OCI-LY7 (cell line): ENCODE results near the gene PRKCA. TPM values are rescaled to one million over a fixed set of nuclear protein-coding genes. Genes with fewer than 3 reads are reported as not detected.

Experiments used
- BruUV-seq: library from RNA; stranded (reverse); fragments of 400-500 nt; replicated peaks from 2 replicates; lab custom pipeline; 2021; lab: Mats Ljungman, UMichigan
- CTCF ChIA-PET: fragments of 300-600 bp; sonication (Branson Sonifier 250); formaldehyde crosslinking; loops from one replicate; lab custom pipeline; 2022; ENCODE audit warnings: antibody characterized with exemption; ENCODE audit not compliant: unreplicated experiment; lab: Charles Lee
- POLR2A ChIA-PET: fragments of 300-600 bp; sonication (Branson Sonifier 250); formaldehyde crosslinking; loops from one replicate; lab custom pipeline; 2022; ENCODE audit warnings: antibody characterized with exemption; lab: Charles Lee
- DNase-seq: peaks from one replicate; pipeline ENCODE4 v3.0.0-alpha.2; 2015; ENCODE audit warnings: low spot score
- H2AFZ ChIP-seq: fragments of 200-600 bp; sonication (generic), shearing (Covaris generic); 2 replicates; pipeline ENCODE4 v1.6.1; 2014; ENCODE audit warnings: mild to moderate bottlenecking, antibody characterized with exemption, low read length, moderate library complexity
- H3K27ac ChIP-seq: fragments of 200-600 bp; sonication (generic); 2 replicates; pipeline ENCODE4 v1.5.1; 2014; ENCODE audit warnings: mixed run types, low read depth, mild to moderate bottlenecking, moderate library complexity, low read length, inconsistent platforms; ENCODE audit not compliant: poor library complexity, severe bottlenecking
- H3K36me3 ChIP-seq: fragments of 200-600 bp; sonication (generic); 2 replicates; pipeline ENCODE4 v1.6.1; 2014; ENCODE audit warnings: mild to moderate bottlenecking, antibody characterized with exemption, low read length, moderate library complexity, mixed read lengths; ENCODE audit not compliant: insufficient read depth
- H3K4me1 ChIP-seq: fragments of 200-600 bp; sonication (generic); 2 replicates; pipeline ENCODE4 v1.5.1; 2014; ENCODE audit warnings: mild to moderate bottlenecking, low read length; ENCODE audit not compliant: insufficient read depth, poor library complexity, severe bottlenecking
- H3K4me2 ChIP-seq: fragments of 200-600 bp; sonication (generic); 2 replicates; pipeline ENCODE4 v1.6.1; 2014; ENCODE audit warnings: mild to moderate bottlenecking, low read length
- H3K4me3 ChIP-seq: fragments of 200-600 bp; sonication (generic); 2 replicates; pipeline ENCODE4 v1.5.1; 2014; ENCODE audit warnings: mild to moderate bottlenecking, low read depth, low read length; ENCODE audit not compliant: poor library complexity, severe bottlenecking
- H3K79me2 ChIP-seq: fragments of 200-600 bp; sonication (generic); 2 replicates; pipeline ENCODE4 v1.6.1; 2016; ENCODE audit warnings: low read depth, mild to moderate bottlenecking, low read length, moderate library complexity, mixed read lengths; ENCODE audit not compliant: insufficient read depth
- H3K9me2 ChIP-seq: fragments of 200-600 bp; sonication (generic); 2 replicates; pipeline ENCODE4 v1.6.1; 2016; ENCODE audit warnings: mild to moderate bottlenecking, low read length, mixed read lengths; ENCODE audit not compliant: insufficient read depth
- H3K9me3 ChIP-seq: fragments of 200-600 bp; sonication (generic); 2 replicates; pipeline ENCODE4 v1.6.1; 2014; ENCODE audit warnings: mild to moderate bottlenecking, mixed run types, low read length, mixed read lengths
- H4K20me1 ChIP-seq: fragments of 200-600 bp; sonication (generic); 2 replicates; pipeline ENCODE4 v1.6.1; 2014; ENCODE audit warnings: mild to moderate bottlenecking, antibody characterized with exemption, low read length, moderate library complexity, mixed read lengths; ENCODE audit not compliant: insufficient read depth
- EZH2phosphoT487 ChIP-seq: fragments of 200-600 bp; sonication (generic); IDR thresholded peaks from 2 replicates; pipeline ENCODE4 v1.6.1; 2018; ENCODE audit warnings: low read depth, borderline replicate concordance, mild to moderate bottlenecking, mixed run types, antibody characterized with exemption, low read length, moderate library complexity, mixed read lengths
- intact Hi-C: fragments of 100-400 bp; cut with micrococcal nuclease; formaldehyde crosslinking; loops from one replicate; pipeline ENCODE4 v1.10.0; 2022; ENCODE audit not compliant: unreplicated experiment
- total RNA-seq, 2 experiments: library from RNA; depleted of rRNA in 1 of 2; stranded (reverse); fragments of >200 nt in 1 of 2; shearing (Covaris generic) in 1 of 2; gene quantifications; 2 replicates each; pipeline ENCODE4 v1.2.3, GENCODE V29; 2014 to 2022
- TF ChIP-seq, protein P1 (sequence below): fragments of 200-600 bp; sonication (generic); conservative IDR thresholded peaks from 2 replicates; pipeline ENCODE4 v1.5.1; 2014; ENCODE audit warnings: mild to moderate bottlenecking, antibody characterized with exemption, low read length, moderate library complexity, mixed read lengths

Gene PRKCA
- total RNA-seq, 2 experiments from 2014 or later = 6.6 to 32.1 TPM

DNA sequence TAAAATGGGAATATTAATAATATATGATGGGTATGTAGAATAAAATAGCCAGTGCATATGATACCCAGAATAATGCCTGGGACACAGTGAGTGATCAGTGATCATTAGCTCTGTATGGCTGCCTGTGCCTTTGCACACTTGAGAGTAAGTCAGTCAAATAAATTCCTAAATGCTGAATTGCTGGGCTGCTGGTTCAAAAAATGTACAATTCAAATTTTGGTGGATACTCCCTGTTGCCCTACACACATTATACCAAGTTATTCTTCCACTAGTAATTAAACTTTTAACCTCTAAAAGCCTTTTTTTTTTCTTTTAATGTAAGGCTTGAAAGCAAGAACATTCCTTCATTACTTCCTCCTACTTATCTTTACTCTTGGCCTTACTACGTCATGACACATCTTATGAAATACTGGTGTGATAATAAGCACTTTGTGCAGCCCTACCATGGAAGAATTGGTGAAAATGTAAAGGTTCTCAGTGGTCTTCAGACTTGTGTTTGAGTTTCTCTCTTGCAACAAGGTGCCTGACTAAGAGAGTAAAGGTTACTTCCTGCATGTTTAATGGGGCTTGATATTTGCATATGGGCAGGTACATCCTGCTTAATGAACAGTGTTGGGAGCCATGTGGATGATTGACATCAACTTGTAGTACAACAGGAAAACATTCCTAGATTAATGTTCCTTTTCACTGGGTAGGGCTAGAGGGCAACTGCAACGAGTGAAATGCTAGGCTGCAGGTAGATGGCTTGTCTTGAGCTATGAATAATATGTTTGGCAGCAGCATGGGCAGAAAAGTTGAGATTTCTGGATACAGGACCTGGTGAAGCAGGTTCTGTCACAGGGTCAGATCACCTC, 84.3 kb downstream of the PRKCA start:
- H3K27ac ChIP-seq = no peak overlapping the region
- H3K36me3 ChIP-seq = no peaks in the 10 kb centered on the region
- H3K9me3 ChIP-seq = no peaks in the 10 kb centered on the region
- no peak for DNase-seq
- intact Hi-C loops = no loop called here
- ChIA-PET CTCF (no interaction called here), POLR2A (no interaction called here)
- no peaks in the 10 kb centered on the region for H3K4me1 ChIP-seq
- no peak overlapping the region for H3K4me3 ChIP-seq
- no peaks in the 10 kb centered on the region for H4K20me1 ChIP-seq
- TF ChIP-seq, protein P1, sequence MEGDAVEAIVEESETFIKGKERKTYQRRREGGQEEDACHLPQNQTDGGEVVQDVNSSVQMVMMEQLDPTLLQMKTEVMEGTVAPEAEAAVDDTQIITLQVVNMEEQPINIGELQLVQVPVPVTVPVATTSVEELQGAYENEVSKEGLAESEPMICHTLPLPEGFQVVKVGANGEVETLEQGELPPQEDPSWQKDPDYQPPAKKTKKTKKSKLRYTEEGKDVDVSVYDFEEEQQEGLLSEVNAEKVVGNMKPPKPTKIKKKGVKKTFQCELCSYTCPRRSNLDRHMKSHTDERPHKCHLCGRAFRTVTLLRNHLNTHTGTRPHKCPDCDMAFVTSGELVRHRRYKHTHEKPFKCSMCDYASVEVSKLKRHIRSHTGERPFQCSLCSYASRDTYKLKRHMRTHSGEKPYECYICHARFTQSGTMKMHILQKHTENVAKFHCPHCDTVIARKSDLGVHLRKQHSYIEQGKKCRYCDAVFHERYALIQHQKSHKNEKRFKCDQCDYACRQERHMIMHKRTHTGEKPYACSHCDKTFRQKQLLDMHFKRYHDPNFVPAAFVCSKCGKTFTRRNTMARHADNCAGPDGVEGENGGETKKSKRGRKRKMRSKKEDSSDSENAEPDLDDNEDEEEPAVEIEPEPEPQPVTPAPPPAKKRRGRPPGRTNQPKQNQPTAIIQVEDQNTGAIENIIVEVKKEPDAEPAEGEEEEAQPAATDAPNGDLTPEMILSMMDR = no peak
- no peak for TF ChIP-seq EZH2phosphoT487
- no peaks in the 10 kb centered on the region for H3K79me2 ChIP-seq
- BruUV-seq = no TSS peak
- no peak overlapping the region for H2AFZ ChIP-seq
- no peaks in the 10 kb centered on the region for H3K9me2 ChIP-seq
- H3K4me2 ChIP-seq = no peak overlapping the region

DNA sequence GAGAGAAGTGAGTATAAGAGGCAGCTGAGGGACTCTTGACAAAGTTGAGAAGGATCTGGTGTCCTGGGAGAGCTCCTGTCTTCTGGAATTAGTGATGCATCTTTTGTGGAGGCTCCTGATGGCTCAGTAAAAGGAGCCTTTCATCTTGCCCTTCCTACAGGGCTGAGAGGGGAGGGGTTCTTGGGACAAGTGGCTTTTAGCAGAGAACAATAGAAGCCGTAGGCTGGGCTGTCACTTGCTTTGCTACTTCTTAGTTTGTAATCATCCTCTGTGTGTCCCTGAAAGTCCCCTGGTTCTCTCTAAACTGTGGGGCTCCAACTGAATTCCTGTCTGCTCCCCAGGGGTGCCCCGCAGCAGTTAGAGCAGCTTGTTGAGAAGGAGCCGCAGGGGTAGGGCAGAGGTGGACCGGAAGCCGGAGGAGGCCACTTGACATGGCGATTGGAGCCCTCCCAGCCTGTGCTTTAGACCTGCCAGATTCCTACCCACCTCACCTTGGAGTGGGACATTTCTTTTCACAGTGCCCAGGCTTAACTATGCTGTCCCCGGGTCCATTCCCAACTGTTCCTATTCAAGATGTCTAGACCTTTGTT, 85.1 kb downstream of the PRKCA start:
- H3K4me3 ChIP-seq = no peak overlapping the region
- intact Hi-C loops = no loop called here
- BruUV-seq = no TSS peak
- H3K4me1 ChIP-seq = no peaks in the 10 kb centered on the region
- CTCF ChIA-PET = no interaction called here
- no peak overlapping the region for H3K4me2 ChIP-seq
- no peaks in the 10 kb centered on the region for H4K20me1 ChIP-seq
- POLR2A ChIA-PET = interaction anchor here (0.7 kb wide), 1 partner anchor 14 kb away, joined by 3 read pairs; no protein-coding TSS in a partner anchor
- no peaks in the 10 kb centered on the region for H3K9me3 ChIP-seq
- H3K9me2 ChIP-seq = no peaks in the 10 kb centered on the region
- H2AFZ ChIP-seq = no peak overlapping the region
- TF ChIP-seq, protein P1 = no peak
- no peak for TF ChIP-seq EZH2phosphoT487
- no peak overlapping the region for H3K27ac ChIP-seq
- H3K79me2 ChIP-seq = no peaks in the 10 kb centered on the region
- no peaks in the 10 kb centered on the region for H3K36me3 ChIP-seq
- DNase-seq = no peak
